Measurements from ENCODE around the gene USP27X. TPM values are rescaled to one million over a fixed set of nuclear protein-coding genes. Genes with fewer than 3 reads are reported as not detected.

USP27X gene
- total RNA-seq, 2 donors from 2014 or later, result 1.6 to 2.7 TPM

Other genes with a start within 250 kb of the USP27X start
- gene PAGE1, start 183.5 kb upstream of the USP27X start, total RNA-seq, result not detected
- gene PAGE4, start 50.2 kb upstream of the USP27X start, total RNA-seq, result not detected
- 1 to 10 TPM; 1.9 to 3.6 TPM for gene CLCN5, start 43.1 kb downstream of the USP27X start, total RNA-seq